GM12891 (cell line): ENCODE results near the gene PPP1R11.

Experiments
- DNase-seq: peaks from one replicate; pipeline ENCODE4 v3.0.0; 2011; ENCODE audit warnings: low spot score; ENCODE audit not compliant: insufficient read length
- FAIRE-seq: peaks from 2 replicates; lab custom pipeline; 2011; peaks lifted over from hg19 to GRCh38; lab: Jason Lieb, UNC
- PAX5 ChIP-seq: IDR thresholded peaks from 2 replicates; pipeline ENCODE4 v1.6.1; 2011; ENCODE audit warnings: low read length, moderate library complexity, mild to moderate bottlenecking; ENCODE audit not compliant: insufficient read depth, severe bottlenecking
- POLR2A ChIP-seq: IDR thresholded peaks from 2 replicates; pipeline ENCODE4 v1.6.1; 2011; ENCODE audit warnings: low read depth, low read length, control low read depth
- POLR2AphosphoS5 ChIP-seq: IDR thresholded peaks from 2 replicates; pipeline ENCODE4 v1.6.1; 2011; ENCODE audit warnings: low read depth, low read length, control low read depth
- POU2F2 ChIP-seq: IDR thresholded peaks from 2 replicates; pipeline ENCODE4 v1.6.1; 2011; ENCODE audit warnings: low read depth, mild to moderate bottlenecking, control low read depth, low read length, moderate library complexity
- SPI1 ChIP-seq: IDR thresholded peaks from 2 replicates; pipeline ENCODE4 v1.6.1; 2011; ENCODE audit warnings: low read depth, low read length, control low read depth
- TAF1 ChIP-seq: IDR thresholded peaks from 2 replicates; pipeline ENCODE4 v1.6.1; 2011; ENCODE audit warnings: low read depth, low read length, control low read depth

The PPP1R11 gene

DNA sequence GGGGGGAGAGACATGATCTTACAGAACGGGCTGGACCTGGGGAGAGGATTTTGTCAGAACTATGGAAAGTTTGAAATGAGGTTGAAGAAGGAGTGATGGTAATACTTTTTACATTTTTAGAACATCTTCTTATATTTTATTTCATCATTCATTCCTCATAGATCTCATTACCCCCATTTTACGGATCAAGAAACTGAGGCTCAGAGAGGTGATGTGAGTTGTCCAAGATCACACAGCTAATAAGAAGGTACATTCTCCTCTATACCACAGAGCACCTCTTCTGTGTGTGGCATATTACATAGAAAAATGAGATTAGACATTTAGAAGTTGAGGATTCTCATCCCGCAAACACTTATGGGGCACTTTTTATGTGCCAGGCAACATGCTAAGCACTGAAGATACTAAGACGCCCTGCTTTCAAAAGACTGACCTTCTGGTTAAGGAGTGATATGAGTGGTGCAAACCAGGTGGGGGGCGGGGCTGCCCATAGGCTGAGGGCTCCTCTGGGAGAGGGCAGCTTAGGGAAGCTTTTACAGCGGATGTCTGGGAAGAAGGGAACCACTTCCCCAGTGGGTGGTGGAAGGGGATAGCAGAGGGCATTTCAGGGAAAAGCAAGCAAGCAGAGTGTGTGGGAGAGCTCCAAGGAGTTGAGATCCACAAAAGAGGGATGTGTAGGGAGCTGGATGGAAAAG, 26.0 kb downstream of the PPP1R11 start:
- no peak for FAIRE-seq
- TF ChIP-seq PAX5: no peak
- no peak for DNase-seq

DNA sequence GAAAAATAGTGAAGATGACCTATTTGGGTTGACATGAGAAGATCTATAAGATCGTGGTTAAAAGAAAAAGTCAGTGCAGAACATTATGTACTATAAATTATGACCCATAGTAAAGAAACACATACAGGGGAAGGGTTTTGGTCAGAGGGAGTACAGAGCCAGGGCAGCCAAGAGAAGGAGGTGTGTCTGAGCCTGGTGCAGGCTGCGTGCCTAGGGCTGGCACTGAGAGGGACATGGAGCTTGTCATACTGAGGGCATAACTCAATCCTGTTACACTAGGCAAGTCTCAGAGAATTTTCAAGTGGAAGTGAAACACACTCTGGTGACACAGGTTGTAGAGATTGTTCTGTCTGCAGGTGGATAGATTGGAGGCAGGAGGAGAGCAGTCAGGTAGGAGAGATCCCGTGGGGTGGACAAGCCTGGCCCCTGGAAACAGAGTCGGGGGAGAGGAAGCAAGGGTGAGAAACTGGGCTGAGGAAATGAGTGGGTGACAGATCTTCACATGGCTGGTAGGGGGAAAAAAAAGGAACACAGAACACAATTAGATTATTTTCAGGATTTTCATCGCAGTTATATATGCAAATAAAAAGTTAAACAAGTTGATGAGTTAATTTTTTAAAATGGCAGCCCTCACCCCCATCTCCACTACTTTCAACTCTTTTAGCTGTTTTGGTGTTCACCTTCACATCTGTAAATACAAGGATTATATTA, 27.1 kb downstream of the PPP1R11 start:
- TF ChIP-seq POU2F2 (no peak), PAX5 (no peak), SPI1 (no peak), POLR2AphosphoS5 (no peak), POLR2A (no peak), TAF1 (no peak)
- no peak for DNase-seq
- FAIRE-seq: no peak

DNA sequence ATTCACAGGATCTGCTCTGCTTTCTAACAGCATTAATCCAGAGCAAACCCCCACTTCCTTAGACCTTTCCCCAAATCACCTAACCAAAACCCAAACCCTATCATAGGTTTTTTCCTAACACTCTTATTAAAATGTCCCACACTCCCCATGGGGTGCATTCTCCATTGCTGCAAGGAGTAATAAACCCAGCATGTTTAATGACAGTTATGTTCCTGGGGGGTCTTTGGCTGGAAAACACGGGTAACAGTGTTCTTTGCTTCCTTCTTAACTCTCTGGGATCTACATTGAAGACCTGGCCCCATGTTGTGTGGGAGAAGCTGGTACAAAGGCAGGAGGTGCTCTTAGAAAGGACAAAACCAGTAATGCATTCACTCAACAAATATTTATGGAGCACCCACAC, 29.8 kb downstream of the PPP1R11 start:
- FAIRE-seq: no peak
- no peak for DNase-seq
- TF ChIP-seq POLR2A: no peak
- no peak for TF ChIP-seq SPI1
- no peak for TF ChIP-seq PAX5
- TF ChIP-seq TAF1: no peak
- TF ChIP-seq POLR2AphosphoS5: no peak
- no peak for TF ChIP-seq POU2F2

DNA sequence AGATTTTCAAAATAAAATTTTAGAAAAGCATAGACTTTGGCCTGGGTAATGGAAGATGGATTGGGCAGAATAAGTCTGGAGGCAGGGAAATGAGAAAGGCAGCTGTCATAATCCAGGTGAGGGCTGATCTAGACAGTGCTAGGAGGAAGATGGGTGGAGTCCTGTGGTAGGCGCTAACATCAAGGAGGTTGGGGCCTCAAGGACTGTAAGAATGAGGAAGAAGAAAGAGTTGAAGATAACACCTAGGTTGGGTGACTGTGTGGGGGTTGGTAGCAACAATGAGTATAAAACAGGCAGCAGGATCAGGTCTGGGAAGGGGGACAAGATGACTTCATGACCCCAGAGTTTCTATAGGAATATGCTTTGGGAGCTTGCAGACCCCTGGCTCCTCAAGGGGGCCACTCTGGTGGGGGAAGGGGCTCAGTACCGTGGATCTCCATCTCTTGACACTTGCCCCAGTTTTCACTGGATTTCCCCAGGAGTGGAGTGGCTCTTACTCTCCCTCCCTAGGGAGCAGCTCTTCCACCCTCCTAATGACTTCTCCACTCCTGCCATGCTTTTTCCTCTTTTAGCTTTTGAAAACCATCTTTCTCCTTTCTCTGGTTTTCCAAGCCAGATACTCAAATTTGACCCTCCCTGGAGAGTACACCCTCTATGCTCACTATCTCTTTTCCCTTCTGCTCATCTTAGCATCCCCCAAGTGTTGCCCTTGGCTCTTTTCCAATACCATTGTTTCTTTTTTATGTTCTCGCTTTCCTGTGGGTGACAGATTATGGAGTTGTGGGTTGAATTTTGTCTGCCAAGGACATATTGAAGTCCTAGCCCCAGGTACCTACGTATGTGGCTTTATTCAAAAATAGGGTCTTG, 31.1 kb downstream of the PPP1R11 start:
- no peak for TF ChIP-seq SPI1
- no peak for TF ChIP-seq TAF1
- TF ChIP-seq POLR2A: no peak
- TF ChIP-seq POLR2AphosphoS5: no peak
- TF ChIP-seq PAX5: no peak
- no peak for TF ChIP-seq POU2F2
- DNase-seq: no peak
- no peak for FAIRE-seq

DNA sequence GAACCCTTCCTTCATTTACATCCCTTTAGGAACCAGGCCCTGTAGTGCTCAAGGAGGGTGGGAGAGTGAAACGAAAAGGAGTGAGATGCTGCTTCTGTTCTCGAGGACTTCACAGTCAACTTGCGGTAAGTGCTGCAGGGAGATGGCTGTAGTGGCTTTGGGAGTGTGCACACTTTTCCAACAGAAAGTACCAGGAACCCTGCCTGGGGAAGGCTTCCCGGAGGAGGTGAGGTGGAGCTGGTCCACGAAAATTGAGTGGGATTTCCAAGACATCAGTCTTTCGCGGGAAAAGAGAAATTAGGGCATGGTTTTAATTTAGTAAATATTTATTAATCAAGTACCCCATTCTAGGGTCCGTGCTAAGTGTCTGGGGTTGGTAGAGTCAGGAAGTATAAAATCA, 33.2 kb downstream of the PPP1R11 start:
- FAIRE-seq: no peak
- DNase-seq: no peak
- TF ChIP-seq POU2F2 (no peak), POLR2A (no peak), PAX5 (no peak), TAF1 (no peak), SPI1 (no peak), POLR2AphosphoS5 (no peak)

DNA sequence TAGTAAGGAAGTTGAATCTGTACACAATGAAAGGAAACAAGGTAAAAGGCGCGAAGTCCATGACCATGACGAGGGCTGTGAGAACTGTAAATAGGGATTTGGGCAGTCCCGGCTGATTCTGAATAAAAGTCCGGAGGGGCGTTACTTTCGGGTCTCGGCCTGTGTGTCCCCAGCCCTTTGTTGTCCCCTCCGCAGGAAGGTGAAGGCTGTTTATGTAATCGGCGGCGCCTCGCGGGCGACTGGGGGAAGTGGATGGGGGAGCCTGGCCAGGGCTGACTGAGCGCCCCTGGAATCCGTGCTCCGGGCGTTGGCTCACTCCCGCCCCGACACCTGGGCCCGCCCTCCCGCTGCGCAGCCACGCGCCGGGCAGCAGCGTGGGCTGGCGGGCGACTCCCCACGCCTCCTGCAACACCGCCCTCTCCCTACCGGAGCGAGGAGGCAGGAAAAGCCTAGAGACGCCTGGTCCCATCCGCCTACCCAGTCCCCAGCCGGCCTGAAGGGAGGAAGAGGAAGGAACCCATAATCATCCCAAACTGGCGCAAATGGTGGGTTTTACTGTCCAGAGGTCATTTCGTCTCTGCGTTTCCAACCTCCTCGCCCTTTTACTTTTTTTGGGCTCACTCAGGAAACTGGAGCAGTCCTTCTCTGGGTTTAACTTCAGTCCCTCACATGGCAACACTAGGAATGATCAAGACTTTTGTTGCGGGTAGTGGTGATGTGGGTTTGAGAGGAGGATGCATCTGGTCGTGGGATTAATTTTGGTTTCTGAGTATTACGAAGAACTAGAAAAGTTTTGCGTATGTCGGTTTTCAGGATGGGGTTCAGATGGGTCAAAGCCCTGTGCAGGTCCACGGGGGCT, 33.8 kb downstream of the PPP1R11 start:
- DNase-seq (no peak), FAIRE-seq (no peak)
- TF ChIP-seq POLR2AphosphoS5 (no peak), TAF1 (no peak), SPI1 (no peak), POU2F2 (no peak), PAX5 (no peak), POLR2A (no peak)

DNA sequence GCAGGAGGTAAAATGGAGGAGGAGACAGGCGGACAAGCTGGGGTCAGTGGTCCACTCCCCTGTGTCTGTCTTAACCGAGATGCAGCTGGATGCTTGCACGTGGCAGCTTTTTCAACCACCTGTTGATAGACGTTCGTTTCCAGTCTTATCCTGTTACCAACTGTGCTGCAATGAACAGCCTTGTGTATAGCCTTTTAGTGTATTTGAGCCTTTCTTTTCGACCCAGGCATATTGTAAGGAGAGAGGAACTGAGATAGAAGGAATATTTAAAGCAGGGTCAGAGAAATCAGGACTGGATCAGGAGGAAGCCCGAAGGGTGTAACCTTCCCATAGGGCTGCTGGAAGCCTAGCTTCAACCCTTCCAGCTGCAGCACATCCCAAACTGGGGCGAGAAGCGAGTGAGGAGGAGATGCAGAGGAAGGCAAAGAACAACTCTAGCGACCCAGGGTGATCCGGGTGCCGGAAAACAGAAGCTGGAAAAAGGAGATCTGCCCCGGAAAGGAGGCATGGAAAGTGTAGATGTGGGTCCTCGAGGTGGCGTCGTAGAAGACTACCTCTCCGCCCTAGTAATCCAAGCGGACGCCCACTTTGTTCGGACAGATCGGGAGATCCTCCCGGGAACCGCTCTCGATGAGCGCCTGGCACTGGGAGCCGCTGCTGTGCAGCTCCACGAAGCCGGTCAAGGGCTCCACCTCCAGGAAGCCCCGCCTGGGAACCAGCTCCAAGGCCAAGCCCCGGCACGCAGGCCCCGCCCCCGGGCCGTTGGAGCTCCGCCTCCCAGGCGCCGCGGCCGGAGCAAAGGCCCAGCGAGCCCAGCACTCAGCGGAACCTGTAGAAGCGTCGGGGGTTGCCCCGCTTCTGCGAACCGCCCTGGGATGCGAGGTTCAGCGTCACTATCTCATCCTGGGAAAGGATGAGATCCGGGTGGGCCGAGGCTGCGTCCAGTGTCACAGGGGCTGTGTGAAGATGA, 34.7 kb downstream of the PPP1R11 start:
- DNase-seq: peak; percentile 51
- no peak for FAIRE-seq
- no peak for TF ChIP-seq POU2F2
- no peak for TF ChIP-seq TAF1
- TF ChIP-seq POLR2AphosphoS5: no peak
- no peak for TF ChIP-seq SPI1
- no peak for TF ChIP-seq POLR2A
- TF ChIP-seq PAX5: no peak

DNA sequence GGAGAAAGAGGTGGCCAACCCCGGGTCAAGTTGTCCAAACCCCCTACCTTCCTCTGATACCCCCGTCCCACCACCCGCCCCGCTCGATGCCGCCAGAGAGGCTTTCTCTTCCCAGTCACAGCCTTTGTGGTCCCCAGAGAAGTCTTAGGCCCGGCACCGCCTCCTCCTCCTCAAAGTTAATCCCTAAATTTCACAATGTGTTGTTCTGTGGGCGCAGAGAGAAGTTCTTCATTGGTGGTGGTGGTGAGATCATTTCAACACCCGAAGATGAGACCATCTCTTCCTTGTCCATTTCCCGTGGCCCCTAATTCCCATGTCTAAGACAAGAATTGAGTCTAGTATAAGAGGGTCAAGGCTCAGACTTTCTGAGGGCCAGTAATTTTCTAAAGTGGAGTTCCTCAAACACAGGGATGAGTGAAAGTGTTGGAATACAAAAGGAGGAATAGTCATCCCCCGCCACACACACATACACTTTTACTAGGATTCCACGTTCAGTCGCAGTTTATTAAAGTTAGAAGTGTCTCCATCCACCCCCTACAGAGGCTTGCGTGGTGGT, 35.5 kb downstream of the PPP1R11 start:
- DNase-seq: no peak
- no peak for TF ChIP-seq POU2F2
- TF ChIP-seq SPI1: no peak
- TF ChIP-seq POLR2A: no peak
- no peak for TF ChIP-seq POLR2AphosphoS5
- TF ChIP-seq TAF1: no peak
- TF ChIP-seq PAX5: no peak
- FAIRE-seq: no peak
